GM23248 (cell line): ENCODE data around the gene ABLIM1.

Source experiments
- EZH2 ChIP-seq: fragments of 200-600 bp; sonication (generic); IDR thresholded peaks from 2 replicates; pipeline ENCODE4 v1.6.1; 2018; ENCODE audit warnings: antibody characterized with exemption, mild to moderate bottlenecking; ENCODE audit not compliant: insufficient read depth, poor library complexity, severe bottlenecking
- EZH2phosphoT487 ChIP-seq: fragments of 200-600 bp; sonication (generic); IDR thresholded peaks from 2 replicates; pipeline ENCODE4 v1.6.1; 2018; ENCODE audit warnings: antibody characterized with exemption, moderate library complexity, mild to moderate bottlenecking, low read depth; ENCODE audit not compliant: insufficient read depth

DNA sequence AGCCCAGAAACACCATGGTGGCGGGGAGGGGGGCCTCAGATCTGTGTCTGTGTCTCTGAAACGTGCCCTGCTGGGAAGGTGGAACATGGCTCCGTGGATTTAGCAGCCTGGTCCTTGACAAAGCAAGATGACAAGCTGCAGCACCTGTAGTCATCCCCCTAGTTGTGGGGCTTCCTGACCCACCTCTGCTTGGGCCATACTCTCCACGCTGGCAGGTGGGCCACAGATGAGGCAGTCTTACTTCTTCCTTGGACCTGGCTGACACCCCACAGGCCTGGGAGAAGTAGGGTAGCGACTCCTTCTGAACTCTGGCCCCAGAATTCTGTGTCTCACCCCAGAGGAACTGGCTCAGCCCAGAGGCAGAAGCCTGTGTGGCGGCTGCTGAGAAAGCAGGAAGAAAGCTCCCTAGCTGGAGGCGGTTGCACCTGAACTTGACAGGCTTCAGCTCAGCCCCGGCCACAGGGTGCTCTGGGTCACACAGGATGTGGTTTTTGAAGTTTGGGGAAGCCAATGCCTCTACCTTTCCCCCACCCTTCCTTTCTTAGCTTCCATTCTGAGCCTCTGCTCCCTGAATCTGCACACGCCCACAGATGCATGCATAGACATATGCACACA, 113.9 kb downstream of the ABLIM1 start:
- TF ChIP-seq EZH2phosphoT487, result no peak
- TF ChIP-seq EZH2, result no peak
